ENCODE results near the gene FTSJ1.
"Not testable (repeated sequence)": the region's sequence is repeated elsewhere in the genome, so short reads cannot be mapped to it uniquely, and the experiment has no call there.

The FTSJ1 gene

DNA sequence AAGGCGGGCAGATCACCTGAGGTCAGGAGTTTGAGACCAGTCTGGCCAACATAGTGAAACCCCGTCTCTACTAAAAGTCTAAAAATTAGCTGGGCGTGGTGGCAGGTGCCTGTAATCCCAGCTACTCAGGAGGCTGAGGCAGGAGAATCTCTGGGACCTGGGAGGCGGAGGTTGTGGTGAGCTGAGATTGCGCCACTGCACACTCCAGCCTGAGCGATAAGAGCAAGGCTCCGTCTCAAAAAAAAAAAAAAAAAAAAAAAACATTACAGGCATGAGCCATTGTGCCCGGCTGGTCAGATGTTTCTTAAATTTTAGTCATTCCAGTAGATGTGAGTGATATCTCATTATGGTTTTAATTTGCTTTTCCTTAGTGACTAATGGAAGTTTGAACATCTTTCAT lies 49.9 kb downstream of the FTSJ1 start:
- not testable (repeated sequence) for DNase-seq (ENCODE audit: low spot score)

DNA sequence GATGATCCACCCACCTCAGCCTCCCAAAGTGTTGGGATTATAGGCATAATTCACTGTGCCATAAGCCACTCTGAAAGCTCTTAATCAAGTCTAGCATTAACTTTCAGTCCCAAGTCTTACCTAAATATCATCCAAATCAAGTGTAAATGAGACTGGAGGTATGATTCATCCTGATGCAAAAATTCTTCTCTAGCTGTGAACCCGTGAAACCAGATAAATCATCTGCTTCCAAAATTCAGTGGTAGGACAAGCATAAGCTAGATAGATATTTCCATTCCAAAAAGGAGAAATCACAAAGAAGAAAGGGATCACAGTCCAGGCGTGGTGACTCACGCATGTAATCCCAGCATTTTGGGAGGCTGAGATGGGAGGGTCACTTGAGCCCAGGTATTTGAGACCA lies 54.7 kb downstream of the FTSJ1 start:
- no peak for DNase-seq (ENCODE audit: low spot score)

DNA sequence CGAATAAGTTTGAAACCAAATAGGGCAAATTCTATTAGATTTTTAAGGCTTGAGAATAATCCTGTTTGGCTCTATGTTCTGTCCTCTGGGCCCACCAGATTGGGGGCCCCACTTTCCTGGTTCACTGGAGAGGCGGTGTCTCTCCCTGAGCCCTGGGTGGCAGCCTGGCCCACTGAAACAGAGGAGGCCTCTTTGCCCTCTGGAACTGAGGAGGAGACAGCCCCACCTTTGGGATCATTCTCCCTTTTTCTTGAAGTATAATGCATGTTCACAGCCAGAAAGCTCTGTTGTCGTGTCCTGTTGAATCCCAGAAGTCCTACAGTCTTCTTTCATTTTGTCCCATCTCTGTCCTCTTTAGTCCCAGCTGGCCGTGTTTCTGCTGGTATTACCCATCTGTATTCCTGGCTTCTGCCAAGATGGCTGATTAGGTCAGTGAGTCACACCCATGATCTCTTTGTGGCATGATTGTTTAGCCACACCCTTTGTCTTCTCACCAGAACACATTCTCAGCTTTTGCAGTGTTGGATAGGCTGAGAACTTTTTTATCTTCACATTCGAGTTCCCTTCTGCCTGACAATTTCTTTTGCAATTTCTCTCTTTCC lies 55.5 kb downstream of the FTSJ1 start:
- no peak for DNase-seq (ENCODE audit: low spot score)

DNA sequence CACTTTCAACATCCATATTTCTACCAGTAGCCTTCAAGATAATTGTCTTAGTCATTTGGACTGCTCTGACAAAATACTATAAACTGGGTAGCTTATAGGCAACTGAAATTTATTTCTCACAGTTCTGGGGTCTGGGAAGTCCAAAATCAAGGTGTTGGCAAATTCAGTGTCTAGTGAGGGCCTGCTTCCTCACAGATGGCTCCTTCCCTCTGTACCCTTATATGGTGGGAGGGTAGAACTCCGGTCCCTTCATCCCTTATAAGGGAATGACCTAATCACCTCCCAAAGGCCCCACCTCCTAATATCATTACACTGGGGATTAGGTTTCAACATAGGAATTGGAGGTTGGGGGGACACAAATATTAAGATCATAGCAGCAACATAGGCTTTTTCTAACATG lies 56.2 kb downstream of the FTSJ1 start:
- no peak for DNase-seq (ENCODE audit: low spot score)

DNA sequence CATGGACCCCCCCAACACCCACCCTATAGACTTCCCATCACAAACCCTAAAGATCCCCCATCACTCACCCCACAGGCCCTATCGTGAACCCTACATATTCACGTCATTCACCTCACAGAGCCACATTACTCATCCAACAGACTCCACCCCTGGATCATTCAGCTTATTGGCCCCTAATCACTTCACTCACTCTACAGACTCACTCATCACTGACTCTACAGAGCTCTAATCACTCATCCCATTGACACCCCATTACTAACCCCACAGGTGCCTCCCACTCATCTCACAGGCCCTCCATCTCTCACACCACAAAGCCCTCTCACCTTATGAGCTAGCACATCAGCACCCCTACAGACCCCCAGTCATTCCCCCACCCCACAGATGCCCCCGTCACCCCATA lies 57.2 kb downstream of the FTSJ1 start:
- no peak for DNase-seq (ENCODE audit: low spot score)
